Parietal lobe (tissue), 1 donor: ENCODE results near the gene REN. TPM values are rescaled to one million over a fixed set of nuclear protein-coding genes. Genes with fewer than 3 reads are reported as not detected.

Source experiments
- total RNA-seq: library from RNA; depleted of rRNA; stranded (reverse); fragments of >200 nt; gene quantifications from one replicate; pipeline ENCODE4 v1.2.3, GENCODE V29; 2014

Gene REN
- total RNA-seq = not detected

GRCh38 chr1:204166219-204166618 lies at the start of gene REN:
Gene REN, minus strand, starts transcription at chr1:204166337. Its CDS starts 44 bp downstream, at chr1:204166293.

GRCh38 chr1:204213668-204214662 lies 47.8 kb upstream of the REN start, which contains the start of gene GOLT1A:
Gene GOLT1A, minus strand, starts transcription at chr1:204213988. Its CDS starts 82 bp downstream, at chr1:204213906.

GRCh38 chr1:204196068-204196795 lies 30.1 kb upstream of the REN start, which contains the start of gene KISS1:
Gene KISS1, minus strand, starts transcription at chr1:204196491. Its CDS starts 3,615 bp downstream, at chr1:204192876.

GRCh38 chr1:204151552-204152309 lies 14.4 kb downstream of the REN start, which contains the start of gene ETNK2:
Gene ETNK2, minus strand, starts transcription at chr1:204152044. Its CDS starts 192 bp downstream, at chr1:204151852.

Other genes with a start within 250 kb of the REN start
- 2.5 TPM for gene SOX13, start 93.2 kb downstream of the REN start, total RNA-seq
- gene ETNK2, start 14.3 kb downstream of the REN start, total RNA-seq = 19.4 TPM
- gene KISS1, start 30.2 kb upstream of the REN start, total RNA-seq = not detected
- gene GOLT1A, start 47.7 kb upstream of the REN start, total RNA-seq = not detected
- gene PLEKHA6, start 193.6 kb upstream of the REN start, total RNA-seq = 20.3 TPM
- gene PPP1R15B, start 245.5 kb upstream of the REN start, total RNA-seq = 47.6 TPM